AG04449 (cell line): ENCODE measurements around the gene MTA3.
"Not testable (repeated sequence)": the region's sequence is repeated elsewhere in the genome, so short reads cannot be mapped to it uniquely, and the experiment has no call there.

Source experiments
- CTCF ChIA-PET: fragments of 350-600 bp; formaldehyde crosslinking; extraction: SDS; loops from one replicate; lab custom pipeline; 2021; ENCODE audit warnings: antibody characterized with exemption; lab: Yijun Ruan, JAX
- POLR2A ChIA-PET: fragments of 400-600, 350-600 bp; formaldehyde crosslinking; extraction: SDS; loops from one replicate; lab custom pipeline; 2020; ENCODE audit warnings: antibody characterized with exemption, inconsistent platforms; lab: Yijun Ruan, JAX
- DNase-seq: peaks from one replicate; pipeline ENCODE4 v3.0.0-alpha.2; 2010; ENCODE audit warnings: low read depth, low spot score
- H3K4me3 ChIP-seq: 2 replicates; pipeline ENCODE4 v1.5.1; 2011; ENCODE audit warnings: low read depth, mild to moderate bottlenecking, control low read depth, low read length
- CTCF ChIP-seq: IDR thresholded peaks from one replicate; pipeline ENCODE4 v1.5.1; 2011; ENCODE audit warnings: mild to moderate bottlenecking, moderate library complexity, low read length, control low read depth, inconsistent platforms; ENCODE audit not compliant: insufficient read depth; ENCODE audit errors: missing control alignments

MTA3 gene

GRCh38 chr2:42554392-42554791 is 14.0 kb upstream of the MTA3 start:
- ChIA-PET CTCF (interaction anchor here (1.1 to 1.3 kb wide), 2 partner anchors 41 to 42 kb away, joined by 3 to 4 read pairs; no protein-coding TSS in a partner anchor), POLR2A (no interaction called here)
- no peak overlapping the region for H3K4me3 ChIP-seq
- DNase-seq = no peak
- TF ChIP-seq CTCF = no peak

GRCh38 chr2:42556315-42556890 is 12.0 kb upstream of the MTA3 start:
- TF ChIP-seq CTCF = no peak
- POLR2A ChIA-PET = no interaction called here
- no peak overlapping the region for H3K4me3 ChIP-seq
- CTCF ChIA-PET = no interaction called here
- DNase-seq = no peak

GRCh38 chr2:42557306-42557705 is 11.1 kb upstream of the MTA3 start:
- CTCF ChIA-PET = no interaction called here
- DNase-seq = no peak
- POLR2A ChIA-PET = no interaction called here
- no peak overlapping the region for H3K4me3 ChIP-seq
- TF ChIP-seq CTCF = no peak

GRCh38 chr2:42558827-42559226 is 9.6 kb upstream of the MTA3 start:
- CTCF ChIA-PET = no interaction called here
- no peak for TF ChIP-seq CTCF
- H3K4me3 ChIP-seq = no peak overlapping the region
- no peak for DNase-seq
- POLR2A ChIA-PET = no interaction called here

- POLR2A ChIA-PET, CTCF ChIA-PET, DNase-seq, H3K4me3 ChIP-seq: not testable (repeated sequence)
Measured at GRCh38 chr2:42560133-42560532, 8.3 kb upstream of the MTA3 start.

- no peak for TF ChIP-seq CTCF
- no peak for DNase-seq
- POLR2A ChIA-PET = no interaction called here
- H3K4me3 ChIP-seq = no peak overlapping the region
- CTCF ChIA-PET = no interaction called here
Measured at GRCh38 chr2:42560899-42561298, 7.5 kb upstream of the MTA3 start.

DNA sequence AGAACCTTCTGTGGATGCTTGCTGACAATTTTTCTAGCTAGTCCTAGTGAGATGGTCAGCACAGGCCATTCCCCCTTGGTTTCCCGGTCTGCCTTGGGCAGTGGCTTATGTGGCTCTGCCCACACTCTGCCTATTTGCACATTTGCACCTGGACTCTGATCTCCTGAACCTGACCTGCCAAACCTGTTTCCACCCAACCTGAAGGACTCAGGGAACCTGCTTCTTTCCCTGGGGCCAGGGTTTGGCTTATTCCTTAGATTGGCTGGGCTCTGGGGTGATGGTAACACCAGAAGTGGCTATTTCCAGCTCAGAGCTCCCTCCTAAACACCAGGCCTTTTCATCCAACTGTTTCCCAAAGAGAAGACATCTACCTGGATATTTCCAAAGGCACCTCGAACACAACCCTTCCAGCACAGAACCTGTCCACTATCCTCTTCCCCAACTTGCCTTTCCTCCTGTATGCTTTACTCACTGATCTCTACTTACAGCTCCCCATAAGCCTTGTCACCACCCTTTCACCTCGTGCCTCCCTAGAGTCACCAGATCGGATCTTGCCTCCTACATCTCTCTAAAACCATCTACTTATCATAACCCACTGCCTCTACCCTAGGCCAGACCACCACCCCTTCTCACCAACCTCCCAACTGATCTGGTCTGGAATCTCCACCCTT is 5.8 kb upstream of the MTA3 start:
- ChIA-PET POLR2A (no interaction called here), CTCF (no interaction called here)
- TF ChIP-seq CTCF = no peak
- DNase-seq = no peak
- no peak overlapping the region for H3K4me3 ChIP-seq
